Activated CD4-positive, alpha-beta T cell treated with anti-CD3 and anti-CD28 coated beads for 36 hours (primary cell): ENCODE data around the gene MRPL43. TPM values are rescaled to one million over a fixed set of nuclear protein-coding genes. Genes with fewer than 3 reads are reported as not detected.
"Not testable (repeated sequence)": the region's sequence is repeated elsewhere in the genome, so short reads cannot be mapped to it uniquely, and the experiment has no call there.

Source experiments
- ATAC-seq: fragments of 200-7000 bp; cut with Tn5 transposase; one replicate; pipeline ENCODE4 v1.10.0; 2021; ENCODE audit warnings: mild to moderate bottlenecking, moderate library complexity
- CTCF ChIA-PET: fragments of 350-600 bp; sonication (Branson Sonifier 250); formaldehyde crosslinking; loops from one replicate; lab custom pipeline; 2021; ENCODE audit warnings: antibody characterized with exemption; lab: Charles Lee
- POLR2A ChIA-PET: fragments of 350-600 bp; sonication (Branson Sonifier 250); formaldehyde crosslinking; loops from one replicate; lab custom pipeline; 2021; ENCODE audit warnings: antibody characterized with exemption, inconsistent platforms; lab: Charles Lee
- DNase-seq: peaks from one replicate; pipeline ENCODE4 v3.0.0-alpha.2; 2020
- H3K27ac Mint-ChIP-seq: one replicate; pipeline ENCODE4 v1.8.0; 2021; ENCODE audit warnings: mixed read lengths
- H3K27me3 Mint-ChIP-seq: one replicate; pipeline ENCODE4 v1.8.0; 2021; ENCODE audit warnings: mixed read lengths
- H3K36me3 Mint-ChIP-seq: one replicate; pipeline ENCODE4 v1.8.0; 2021; ENCODE audit warnings: low read depth, mixed read lengths
- H3K4me1 Mint-ChIP-seq: one replicate; pipeline ENCODE4 v1.8.0; 2021; ENCODE audit warnings: mixed read lengths
- H3K4me3 Mint-ChIP-seq: one replicate; pipeline ENCODE4 v1.8.0; 2021; ENCODE audit warnings: mild to moderate bottlenecking, moderate library complexity, mixed read lengths
- H3K9me3 Mint-ChIP-seq: one replicate; pipeline ENCODE4 v1.8.0; 2021; ENCODE audit warnings: low read depth, mixed read lengths
- intact Hi-C, 2 experiments: fragments of 100-400 bp; cut with DNase I in 1 of 2; cut with micrococcal nuclease in 1 of 2; formaldehyde crosslinking; loops; one replicate each; pipeline versions ENCODE4 v1.14.2 to v1.15.1; 2022 to 2024; cut with DNase I, micrococcal nuclease
- total RNA-seq, 2 experiments: library from RNA; stranded (reverse); gene quantifications; one replicate each; pipeline ENCODE4 v1.2.3, GENCODE V29; 2021

The MRPL43 gene
- total RNA-seq, 2 experiments from 2014 or later, result 53.4 to 62.6 TPM

DNA sequence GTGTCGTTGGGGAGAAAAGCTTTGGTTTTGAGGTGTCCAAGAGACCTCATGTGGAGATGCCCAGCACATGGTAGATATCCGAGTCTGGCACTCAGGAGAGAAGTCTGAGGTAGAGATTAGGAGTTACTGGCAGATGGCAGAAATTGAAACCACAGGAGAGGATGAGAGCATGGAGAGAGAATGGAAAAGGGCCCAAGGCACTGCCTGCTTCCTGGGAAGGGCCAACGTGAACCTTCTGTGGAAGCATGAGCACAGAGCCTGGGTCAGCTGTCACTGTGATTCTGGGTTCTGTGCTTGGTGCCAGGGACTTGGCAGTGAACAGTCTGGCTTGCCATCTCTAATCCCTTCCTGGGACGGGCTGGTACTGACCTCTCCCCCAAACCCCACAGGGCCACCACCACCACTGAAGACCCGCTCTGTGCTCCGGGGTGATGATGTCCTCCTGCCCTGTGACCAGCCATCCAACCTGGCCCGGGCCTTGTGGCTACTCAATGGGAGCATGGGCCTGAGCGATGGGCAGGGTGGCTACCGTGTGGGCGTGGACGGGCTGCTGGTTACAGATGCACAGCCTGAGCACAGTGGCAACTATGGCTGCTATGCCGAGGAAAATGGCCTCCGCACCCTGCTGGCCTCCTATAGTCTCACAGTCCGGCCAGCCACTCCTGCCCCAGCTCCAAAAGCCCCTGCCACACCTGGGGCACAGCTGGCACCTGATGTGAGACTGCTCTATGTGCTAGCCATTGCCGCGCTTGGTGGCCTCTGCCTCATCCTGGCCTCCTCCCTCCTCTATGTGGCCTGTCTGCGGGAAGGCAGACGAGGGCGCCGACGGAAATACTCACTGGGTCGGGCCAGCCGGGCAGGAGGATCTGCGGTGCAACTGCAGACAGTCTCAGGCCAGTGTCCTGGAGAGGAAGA is 4.1 kb downstream of the MRPL43 start:
- no peaks in the 10 kb centered on the region for H3K9me3 Mint-ChIP-seq
- no peaks in the 10 kb centered on the region for H3K27me3 Mint-ChIP-seq
- intact Hi-C loops, result no loop called here
- ATAC-seq (no peak), DNase-seq (no peak)
- peaks cover 22% of the 10 kb centered on the region for H3K36me3 Mint-ChIP-seq
- ChIA-PET POLR2A (no interaction called here), CTCF (interaction anchor here (0.7 kb wide), 2 partner anchors 232 to 305 kb away, joined by 3 read pairs; no protein-coding TSS in a partner anchor)
- H3K4me1 Mint-ChIP-seq, result peaks cover 19% of the 10 kb centered on the region
- no peak overlapping the region for H3K27ac Mint-ChIP-seq
- H3K4me3 Mint-ChIP-seq, result no peak overlapping the region

DNA sequence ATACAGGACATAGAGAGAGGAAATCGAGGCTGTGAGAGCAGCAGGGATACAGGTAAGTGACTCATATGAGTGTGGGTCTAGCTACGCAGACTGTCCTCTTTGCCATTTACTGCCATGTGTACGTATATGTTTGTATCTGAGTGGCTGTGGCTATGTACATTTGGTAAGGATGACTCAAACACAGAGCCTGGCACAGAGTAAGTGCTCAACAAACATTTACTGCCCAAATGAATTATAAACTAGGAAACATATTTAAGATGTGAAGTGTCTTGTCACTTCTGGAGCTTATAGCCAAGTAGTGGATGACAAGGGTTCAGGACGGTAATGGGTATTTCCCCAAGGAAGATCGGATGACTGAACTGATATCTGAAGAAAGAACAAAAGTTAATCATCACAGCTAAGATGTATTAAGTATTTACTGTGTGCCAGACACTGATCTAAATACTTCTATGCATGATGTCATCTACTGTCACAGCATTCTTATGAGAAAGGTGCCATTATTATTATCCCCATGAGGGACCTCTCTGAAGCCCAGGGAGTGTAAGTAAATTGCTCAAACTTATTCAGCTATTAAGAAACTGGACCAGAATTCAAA is 6.0 kb downstream of the MRPL43 start:
- Mint-ChIP-seq H3K4me1 (peaks cover 9% of the 10 kb centered on the region), H3K27ac (no peak overlapping the region), H3K9me3 (no peaks in the 10 kb centered on the region), H3K27me3 (no peaks in the 10 kb centered on the region), H3K4me3 (no peak overlapping the region), H3K36me3 (peaks cover 10% of the 10 kb centered on the region)
- ATAC-seq (no peak), DNase-seq (no peak)
- CTCF ChIA-PET, result interaction anchor here (0.7 to 1.3 kb wide), 2 partner anchors 23 to 741 kb away, joined by 3 to 4 read pairs; no protein-coding TSS in a partner anchor
- POLR2A ChIA-PET, result no interaction called here
- intact Hi-C loops, result no loop called here

DNA sequence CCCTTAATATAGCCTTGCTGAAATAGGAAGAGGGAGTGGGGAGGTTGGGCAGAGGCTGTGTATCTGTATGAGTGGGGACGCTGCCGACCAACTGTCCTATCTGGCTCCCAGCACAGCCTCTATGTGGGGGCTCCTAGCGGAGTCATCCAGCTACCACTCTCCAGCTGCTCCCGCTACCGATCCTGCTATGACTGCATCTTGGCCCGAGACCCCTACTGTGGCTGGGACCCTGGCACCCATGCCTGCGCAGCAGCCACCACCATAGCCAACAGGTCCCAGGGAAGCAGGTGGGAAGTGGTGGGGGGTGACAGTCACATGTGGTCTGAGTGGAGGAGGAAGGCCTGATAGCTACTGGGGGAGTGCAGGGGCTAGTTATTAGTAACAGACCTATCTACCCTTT is 6.6 kb downstream of the MRPL43 start:
- H3K27ac Mint-ChIP-seq, result no peak overlapping the region
- ChIA-PET CTCF (interaction anchor here (1.3 kb wide), 1 partner anchor 22 kb away, joined by 4 read pairs; no protein-coding TSS in a partner anchor), POLR2A (no interaction called here)
- no peak for ATAC-seq
- intact Hi-C loops, result no loop called here
- no peak for DNase-seq
- H3K4me3 Mint-ChIP-seq, result no peak overlapping the region
- H3K9me3 Mint-ChIP-seq, result no peaks in the 10 kb centered on the region
- peaks cover 3% of the 10 kb centered on the region for H3K4me1 Mint-ChIP-seq
- no peaks in the 10 kb centered on the region for H3K27me3 Mint-ChIP-seq
- H3K36me3 Mint-ChIP-seq, result peaks cover 10% of the 10 kb centered on the region

DNA sequence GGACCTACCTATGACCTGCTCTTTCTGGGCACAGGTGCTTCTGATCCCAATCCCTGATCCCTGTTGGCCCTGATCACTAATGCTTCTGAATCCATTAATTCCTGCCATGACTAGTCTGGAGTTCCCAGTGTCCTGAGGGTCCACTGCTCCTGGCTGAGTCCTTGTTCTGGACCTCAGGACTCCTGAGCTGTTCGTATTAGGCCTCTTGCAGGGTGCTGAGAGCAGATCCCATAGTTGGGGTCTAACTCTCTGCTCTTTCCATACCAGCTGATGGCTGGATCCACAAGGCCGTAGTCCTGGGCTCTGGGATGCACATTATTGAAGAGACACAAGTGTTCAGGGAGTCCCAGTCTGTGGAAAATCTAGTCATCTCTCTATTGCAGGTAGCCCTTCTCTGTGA is 7.0 kb downstream of the MRPL43 start:
- Mint-ChIP-seq H3K27ac (no peak overlapping the region), H3K36me3 (peaks cover 10% of the 10 kb centered on the region), H3K27me3 (no peaks in the 10 kb centered on the region), H3K4me3 (no peak overlapping the region), H3K9me3 (no peaks in the 10 kb centered on the region), H3K4me1 (no peaks in the 10 kb centered on the region)
- intact Hi-C loops, result no loop called here
- CTCF ChIA-PET, result no interaction called here
- no peak for ATAC-seq
- POLR2A ChIA-PET, result no interaction called here
- no peak for DNase-seq

DNA sequence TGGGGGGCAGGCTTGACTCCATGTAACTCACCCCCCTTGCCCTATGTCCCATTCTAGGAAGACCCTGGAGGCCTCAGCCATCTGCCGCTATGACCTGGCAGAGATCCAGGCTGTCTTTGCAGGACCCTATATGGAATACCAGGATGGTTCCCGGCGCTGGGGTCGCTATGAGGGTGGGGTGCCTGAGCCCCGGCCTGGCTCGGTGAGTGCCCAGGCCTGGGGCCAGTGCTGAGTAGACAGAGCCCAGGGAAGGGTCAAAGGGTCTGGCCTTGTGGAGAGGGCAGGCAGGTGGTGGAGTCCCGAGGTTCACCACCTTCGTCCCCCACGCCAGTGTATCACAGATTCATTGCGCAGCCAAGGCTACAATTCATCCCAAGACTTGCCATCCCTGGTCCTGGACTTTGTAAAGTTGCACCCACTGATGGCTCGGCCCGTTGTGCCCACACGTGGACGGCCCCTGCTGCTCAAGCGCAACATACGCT is 7.5 kb downstream of the MRPL43 start:
- ChIA-PET CTCF (no interaction called here), POLR2A (no interaction called here)
- no peaks in the 10 kb centered on the region for H3K4me1 Mint-ChIP-seq
- H3K36me3 Mint-ChIP-seq, result peaks cover 10% of the 10 kb centered on the region
- H3K27ac Mint-ChIP-seq, result no peak overlapping the region
- ATAC-seq (no peak), DNase-seq (no peak)
- no peaks in the 10 kb centered on the region for H3K9me3 Mint-ChIP-seq
- H3K27me3 Mint-ChIP-seq, result no peaks in the 10 kb centered on the region
- H3K4me3 Mint-ChIP-seq, result no peak overlapping the region
- intact Hi-C loops, result no loop called here

DNA sequence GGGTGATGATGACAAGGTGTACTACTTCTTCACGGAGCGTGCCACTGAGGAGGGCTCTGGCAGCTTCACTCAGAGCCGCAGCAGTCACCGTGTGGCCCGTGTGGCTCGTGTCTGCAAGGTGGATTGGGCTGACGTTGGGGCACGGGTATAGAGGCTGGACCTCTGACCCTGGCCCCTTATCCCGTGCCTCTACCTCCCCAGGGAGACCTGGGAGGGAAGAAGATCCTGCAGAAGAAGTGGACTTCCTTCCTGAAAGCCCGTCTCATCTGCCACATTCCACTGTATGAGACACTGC is 8.4 kb downstream of the MRPL43 start:
- no peaks in the 10 kb centered on the region for H3K27me3 Mint-ChIP-seq
- CTCF ChIA-PET, result no interaction called here

DNA sequence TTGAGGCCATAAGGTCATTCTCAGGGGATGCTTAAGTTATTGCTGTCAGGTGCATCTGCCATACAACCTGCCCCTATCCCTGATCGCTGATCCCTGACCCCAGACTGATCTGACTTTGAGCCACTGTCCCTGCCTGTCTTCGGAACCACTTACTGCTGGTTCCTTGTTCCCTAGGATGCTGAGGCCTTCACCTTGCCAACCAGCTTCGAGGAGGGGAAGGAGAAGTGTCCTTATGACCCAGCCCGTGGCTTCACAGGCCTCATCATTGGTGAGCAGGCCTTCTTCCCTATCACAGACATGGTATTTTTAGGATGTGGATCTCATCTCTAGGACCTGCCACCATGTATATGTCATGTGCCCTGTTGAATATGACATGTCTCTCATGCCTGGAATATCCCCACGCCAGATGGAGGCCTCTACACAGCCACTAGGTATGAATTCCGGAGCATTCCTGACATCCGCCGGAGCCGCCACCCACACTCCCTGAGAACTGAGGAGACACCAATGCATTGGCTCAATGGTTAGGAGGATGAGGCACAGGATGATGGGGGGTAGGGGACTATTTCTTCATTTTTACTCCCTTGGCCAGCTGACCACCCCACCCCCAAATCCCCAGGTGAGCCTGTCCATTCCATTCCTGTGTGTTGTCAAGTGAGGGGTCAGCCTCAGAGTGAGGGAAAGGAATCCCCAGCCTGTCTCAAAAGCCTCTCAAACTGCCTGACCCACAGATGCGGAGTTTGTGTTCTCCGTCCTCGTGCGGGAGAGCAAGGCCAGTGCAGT is 9.0 kb downstream of the MRPL43 start:
- Mint-ChIP-seq H3K36me3 (peaks cover 10% of the 10 kb centered on the region), H3K27me3 (no peaks in the 10 kb centered on the region), H3K4me1 (no peaks in the 10 kb centered on the region), H3K9me3 (no peaks in the 10 kb centered on the region), H3K4me3 (no peak overlapping the region), H3K27ac (no peak overlapping the region)
- no peak for DNase-seq
- CTCF ChIA-PET, result no interaction called here
- no peak for ATAC-seq
- intact Hi-C loops, result no loop called here
- POLR2A ChIA-PET, result no interaction called here

More for the DNA sequence above, 8.4 kb downstream of the MRPL43 start:
- no peak overlapping the region for H3K27ac Mint-ChIP-seq
- no peaks in the 10 kb centered on the region for H3K4me1 Mint-ChIP-seq
- DNase-seq, result no peak
- intact Hi-C loops, result no loop called here
- H3K36me3 Mint-ChIP-seq, result peaks cover 10% of the 10 kb centered on the region
- POLR2A ChIA-PET, result no interaction called here
- H3K4me3 Mint-ChIP-seq, result no peak overlapping the region
- ATAC-seq, result no peak
- no peaks in the 10 kb centered on the region for H3K9me3 Mint-ChIP-seq

DNA sequence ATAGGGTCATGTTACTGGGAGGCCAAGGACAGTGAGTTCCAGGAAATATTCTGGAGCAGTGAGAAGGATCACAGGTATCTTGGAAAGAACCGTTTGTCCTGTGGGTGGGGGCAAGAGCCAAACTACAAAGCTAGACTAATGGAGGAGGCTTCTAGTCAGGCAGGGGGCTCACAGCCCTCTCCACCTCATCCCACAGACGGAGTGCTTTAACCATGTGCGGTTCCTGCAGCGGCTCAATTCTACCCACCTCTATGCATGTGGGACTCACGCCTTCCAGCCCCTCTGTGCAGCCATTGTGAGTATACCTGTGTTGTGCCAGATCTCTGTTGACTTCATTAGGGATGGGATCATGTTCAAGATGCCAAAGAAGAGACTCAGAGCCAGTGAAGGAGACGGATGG is 9.9 kb downstream of the MRPL43 start:
- peaks cover 7% of the 10 kb centered on the region for H3K36me3 Mint-ChIP-seq
- POLR2A ChIA-PET, result no interaction called here
- no peak overlapping the region for H3K4me3 Mint-ChIP-seq
- ATAC-seq (no peak), DNase-seq (no peak)
- no peaks in the 10 kb centered on the region for H3K27me3 Mint-ChIP-seq
- intact Hi-C loops, result no loop called here
- H3K4me1 Mint-ChIP-seq, result no peaks in the 10 kb centered on the region
- H3K27ac Mint-ChIP-seq, result no peak overlapping the region
- no peaks in the 10 kb centered on the region for H3K9me3 Mint-ChIP-seq
- CTCF ChIA-PET, result interaction anchor here (0.6 to 1.4 kb wide), 2 partner anchors 30 to 41 kb away, joined by 3 to 4 read pairs; no protein-coding TSS in a partner anchor

DNA sequence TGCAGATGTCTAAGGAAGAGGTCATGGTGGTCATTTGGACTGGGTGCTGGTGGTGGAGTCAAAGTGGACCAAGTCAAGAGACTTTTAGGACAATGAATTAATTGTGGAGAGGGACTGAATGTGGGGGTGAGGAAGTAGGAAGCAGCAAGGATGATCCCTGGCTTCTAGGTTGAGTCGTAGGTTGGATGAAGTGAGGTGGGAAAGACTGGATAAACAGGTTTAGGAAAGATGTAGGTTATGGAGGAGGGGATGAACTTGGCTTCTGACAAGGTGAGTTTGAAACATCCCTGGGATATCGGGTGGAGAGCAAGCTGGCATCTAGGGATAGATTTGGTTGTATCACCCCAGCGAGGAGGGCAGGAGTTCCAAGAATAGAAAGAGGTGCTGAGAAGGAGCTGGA is 10.4 kb downstream of the MRPL43 start:
- Mint-ChIP-seq H3K9me3 (no peaks in the 10 kb centered on the region), H3K4me3 (no peak overlapping the region), H3K27me3 (no peaks in the 10 kb centered on the region), H3K4me1 (no peaks in the 10 kb centered on the region), H3K36me3 (peaks cover 4% of the 10 kb centered on the region), H3K27ac (no peak overlapping the region)
- ChIA-PET POLR2A (no interaction called here), CTCF (interaction anchor here (1.0 to 1.4 kb wide), 2 partner anchors 23 to 42 kb away, joined by 3 to 4 read pairs; no protein-coding TSS in a partner anchor)
- intact Hi-C loops, result no loop called here
- DNase-seq (no peak), ATAC-seq (no peak)

DNA sequence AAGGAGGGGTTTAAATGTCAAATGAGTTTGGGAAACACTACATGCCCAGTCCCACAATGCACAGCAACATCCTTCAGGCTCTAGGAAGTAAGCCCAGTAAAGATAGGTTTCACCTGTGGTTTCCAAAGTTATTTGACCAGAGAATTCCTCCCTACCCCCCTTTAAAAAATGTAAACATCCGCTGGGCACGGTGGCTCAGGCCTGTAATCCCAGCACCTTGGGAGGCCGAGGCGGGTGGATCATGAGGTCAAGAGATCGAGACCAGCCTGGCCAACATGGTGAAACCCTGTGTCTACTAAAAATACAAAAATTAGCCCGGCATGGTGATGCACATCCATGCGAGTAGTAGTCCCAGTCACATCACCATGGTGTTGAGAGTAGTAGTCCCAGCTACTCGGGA is 11.9 kb downstream of the MRPL43 start:
- H3K36me3 Mint-ChIP-seq, DNase-seq, intact Hi-C loops, ATAC-seq, H3K9me3 Mint-ChIP-seq, POLR2A ChIA-PET, H3K27ac Mint-ChIP-seq, H3K4me1 Mint-ChIP-seq, H3K4me3 Mint-ChIP-seq, H3K27me3 Mint-ChIP-seq: not testable (repeated sequence)
- CTCF ChIA-PET, result interaction anchor here (1.7 kb wide), 1 partner anchor 40 kb away, joined by 6 read pairs; no protein-coding TSS in a partner anchor

DNA sequence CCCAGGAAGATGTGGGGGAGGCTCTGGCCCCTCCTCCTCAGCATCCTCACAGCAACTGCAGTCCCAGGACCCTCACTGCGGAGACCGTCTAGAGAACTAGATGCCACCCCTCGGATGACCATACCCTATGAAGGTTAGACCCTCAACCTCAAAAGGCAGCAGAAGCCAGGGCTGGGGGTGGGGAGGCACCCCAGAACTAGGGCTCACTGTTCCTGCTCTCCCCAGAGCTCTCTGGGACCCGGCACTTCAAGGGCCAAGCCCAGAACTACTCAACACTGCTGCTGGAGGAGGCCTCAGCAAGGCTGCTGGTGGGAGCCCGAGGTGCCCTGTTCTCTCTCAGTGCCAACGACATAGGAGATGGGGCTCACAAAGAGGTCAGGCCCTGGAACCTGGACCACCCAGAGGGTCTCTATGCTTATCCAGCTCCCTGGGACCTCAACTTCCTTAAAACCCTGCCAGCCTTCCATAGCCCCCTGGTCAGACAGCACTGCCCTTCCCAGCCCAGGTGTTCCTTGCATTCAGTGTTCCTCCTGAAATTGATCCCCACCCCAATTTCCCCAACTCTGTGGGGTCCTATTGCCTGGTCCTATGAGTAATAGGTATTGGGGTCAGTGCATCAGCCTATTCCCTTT is 14.3 kb downstream of the MRPL43 start:
- Mint-ChIP-seq H3K4me3 (no peak overlapping the region), H3K27ac (no peak overlapping the region), H3K36me3 (no peaks in the 10 kb centered on the region), H3K9me3 (no peaks in the 10 kb centered on the region), H3K4me1 (peaks cover 13% of the 10 kb centered on the region), H3K27me3 (no peaks in the 10 kb centered on the region)
- DNase-seq, result no peak
- ChIA-PET POLR2A (no interaction called here), CTCF (interaction anchor here (1.1 to 1.6 kb wide), 2 partner anchors 15 to 87 kb away, joined by 4 read pairs; no protein-coding TSS in a partner anchor)
- intact Hi-C loops, result no loop called here
- ATAC-seq, result no peak
